ENCODE results near the gene DVL2. TPM values are rescaled to one million over a fixed set of nuclear protein-coding genes. Genes with fewer than 3 reads are reported as not detected.

Gene DVL2
- polyA plus RNA-seq, 1 donor from 2014 or later: 41.1 TPM

- Histone ChIP-seq H3K4me3 (ENCODE audit: low read length) (no peak overlapping the region), H3F3A (ENCODE audit: insufficient read depth, low read length, poor library complexity, severe bottlenecking) (no peaks in the 10 kb centered on the region), H3K9me3 (ENCODE audit: low read length) (no peaks in the 10 kb centered on the region), H3K4me2 (ENCODE audit: low read length) (no peak overlapping the region), H3K9ac (ENCODE audit: low read length) (no peak overlapping the region), H3K9me2 (ENCODE audit: insufficient read depth, low read length) (no peaks in the 10 kb centered on the region), H3K27me3 (ENCODE audit: insufficient read depth, low read depth, low read length) (peaks cover 56% of the 10 kb centered on the region), H3K27ac (ENCODE audit: low read length) (no peak overlapping the region), H3K36me3 (ENCODE audit: insufficient read depth, low read length) (peaks cover 4% of the 10 kb centered on the region), H4K20me1 (ENCODE audit: insufficient read depth) (no peaks in the 10 kb centered on the region), H3K79me2 (replicated peaks; ENCODE audit: insufficient read depth, low read length) (no peaks in the 10 kb centered on the region), H2AFZ (ENCODE audit: low read depth, low read length) (no peak overlapping the region)
- TF ChIP-seq EZH2 (IDR thresholded peaks at IDR 0.05; ENCODE audit: borderline replicate concordance, insufficient read depth, low read length, poor library complexity, severe bottlenecking) (no peak), CTCF (IDR thresholded peaks at IDR 0.05; ENCODE audit: poor library complexity, severe bottlenecking) (no peak), EP300 (conservative IDR thresholded peaks at IDR 0.05; ENCODE audit: poor library complexity, severe bottlenecking) (no peak), TAF1 (IDR thresholded peaks at IDR 0.05; ENCODE audit: low read depth) (no peak), RAD21 (conservative IDR thresholded peaks at IDR 0.05) (no peak), SMC3 (conservative IDR thresholded peaks at IDR 0.05; ENCODE audit: poor library complexity) (no peak), MXI1 (conservative IDR thresholded peaks at IDR 0.05; ENCODE audit: poor library complexity, severe bottlenecking) (no peak), REST (IDR thresholded peaks at IDR 0.05; ENCODE audit: borderline replicate concordance) (no peak), POLR2AphosphoS5 (IDR thresholded peaks at IDR 0.05) (no peak)
These were observed 25.2 kb upstream of the DVL2 start for GRCh38 chr17:7259555-7259889.

- H3K9me3 ChIP-seq (ENCODE audit: low read length): no peaks in the 10 kb centered on the region
- H3K9me2 ChIP-seq (ENCODE audit: insufficient read depth, low read length): no peaks in the 10 kb centered on the region
- H3F3A ChIP-seq (ENCODE audit: insufficient read depth, low read length, poor library complexity, severe bottlenecking): no peaks in the 10 kb centered on the region
- H3K27me3 ChIP-seq (ENCODE audit: insufficient read depth, low read depth, low read length): peaks cover 50% of the 10 kb centered on the region
- H3K4me2 ChIP-seq (ENCODE audit: low read length): no peak overlapping the region
- H3K9ac ChIP-seq (ENCODE audit: low read length): no peak overlapping the region
- no peaks in the 10 kb centered on the region for H4K20me1 ChIP-seq (ENCODE audit: insufficient read depth)
- H3K4me3 ChIP-seq (ENCODE audit: low read length): no peak overlapping the region
- H3K79me2 ChIP-seq (replicated peaks; ENCODE audit: insufficient read depth, low read length): peaks cover 1% of the 10 kb centered on the region
- TF ChIP-seq SMC3 (conservative IDR thresholded peaks at IDR 0.05; ENCODE audit: poor library complexity) (no peak), RAD21 (conservative IDR thresholded peaks at IDR 0.05) (no peak), POLR2AphosphoS5 (IDR thresholded peaks at IDR 0.05) (no peak), MXI1 (conservative IDR thresholded peaks at IDR 0.05; ENCODE audit: poor library complexity, severe bottlenecking) (no peak), REST (IDR thresholded peaks at IDR 0.05; ENCODE audit: borderline replicate concordance) (no peak), CTCF (IDR thresholded peaks at IDR 0.05; ENCODE audit: poor library complexity, severe bottlenecking) (no peak), EZH2 (IDR thresholded peaks at IDR 0.05; ENCODE audit: borderline replicate concordance, insufficient read depth, low read length, poor library complexity, severe bottlenecking) (no peak), TAF1 (IDR thresholded peaks at IDR 0.05; ENCODE audit: low read depth) (no peak), EP300 (conservative IDR thresholded peaks at IDR 0.05; ENCODE audit: poor library complexity, severe bottlenecking) (no peak)
- no peak overlapping the region for H2AFZ ChIP-seq (ENCODE audit: low read depth, low read length)
- H3K36me3 ChIP-seq (ENCODE audit: insufficient read depth, low read length): peaks cover 4% of the 10 kb centered on the region
- H3K27ac ChIP-seq (ENCODE audit: low read length): no peak overlapping the region
These were observed 24.6 kb upstream of the DVL2 start for GRCh38 chr17:7258731-7259554.
